HFFc6 (cell line): ENCODE measurements around the gene ATXN1. TPM values are rescaled to one million over a fixed set of nuclear protein-coding genes. Genes with fewer than 3 reads are reported as not detected.

ENCODE experiments used
- DNase-seq: peaks from one replicate; pipeline ENCODE4 v3.0.0-alpha.2; 2018
- H3K27ac Mint-ChIP-seq: 2 replicates; pipeline ENCODE4 v1.8.0; 2020; ENCODE audit warnings: mild to moderate bottlenecking, mixed read lengths
- H3K27me3 Mint-ChIP-seq: 2 replicates; pipeline ENCODE4 v1.8.0; 2021; ENCODE audit warnings: mild to moderate bottlenecking, moderate library complexity, mixed read lengths; ENCODE audit not compliant: insufficient read depth
- H3K36me3 Mint-ChIP-seq: 2 replicates; pipeline ENCODE4 v1.8.0; 2021; ENCODE audit warnings: low read depth, mixed read lengths
- H3K4me1 Mint-ChIP-seq: 2 replicates; pipeline ENCODE4 v1.8.0; 2020; ENCODE audit warnings: low read depth, mixed read lengths
- H3K4me3 Mint-ChIP-seq: 2 replicates; pipeline ENCODE4 v1.8.0; 2020; ENCODE audit warnings: mild to moderate bottlenecking, moderate library complexity, mixed read lengths
- H3K9me3 Mint-ChIP-seq: 2 replicates; pipeline ENCODE4 v1.8.0; 2020; ENCODE audit warnings: mild to moderate bottlenecking, mixed read lengths
- CTCF ChIP-seq: fragments of 200-600 bp; sonication (generic); IDR thresholded peaks from 2 replicates; pipeline ENCODE4 v1.5.0; 2021; ENCODE audit warnings: antibody characterized with exemption, mild to moderate bottlenecking
- total RNA-seq, 6 experiments: library from RNA; stranded (reverse); fragmentation: NEBNext Ultra II Directional; extraction: Animal tissue kit (Norgen Biotek cat#: 25700); gene quantifications; 2 replicates in 1 of 6; 3 replicates in 5 of 6; pipeline ENCODE4 v1.2.3, GENCODE V29; 2021

Gene ATXN1
- total RNA-seq, 6 experiments from 2014 or later = 28.2 to 41.5 (median 30.5) TPM

- H3K4me1 Mint-ChIP-seq = no peaks in the 10 kb centered on the region
- H3K27me3 Mint-ChIP-seq = peaks cover 6% of the 10 kb centered on the region
- H3K27ac Mint-ChIP-seq = no peak overlapping the region
- H3K4me3 Mint-ChIP-seq = no peak overlapping the region
- H3K9me3 Mint-ChIP-seq = no peaks in the 10 kb centered on the region
- TF ChIP-seq CTCF = no peak
- no peaks in the 10 kb centered on the region for H3K36me3 Mint-ChIP-seq
- no peak for DNase-seq
Observed at GRCh38 chr6:16288163-16288562, 473.1 kb downstream of the ATXN1 start.

- TF ChIP-seq CTCF = peak; percentile 88
- Mint-ChIP-seq H3K9me3 (no peaks in the 10 kb centered on the region), H3K27me3 (peaks cover 6% of the 10 kb centered on the region), H3K36me3 (no peaks in the 10 kb centered on the region), H3K4me1 (no peaks in the 10 kb centered on the region), H3K4me3 (no peak overlapping the region), H3K27ac (no peak overlapping the region)
- no peak for DNase-seq
Observed at GRCh38 chr6:16286151-16286522, 475.1 kb downstream of the ATXN1 start.

GRCh38 chr6:16285467-16286150, 475.7 kb downstream of the ATXN1 start:
- DNase-seq = no peak
- Mint-ChIP-seq H3K27ac (no peak overlapping the region), H3K9me3 (no peaks in the 10 kb centered on the region), H3K4me1 (no peaks in the 10 kb centered on the region), H3K4me3 (no peak overlapping the region), H3K27me3 (peaks cover 6% of the 10 kb centered on the region), H3K36me3 (no peaks in the 10 kb centered on the region)
- no peak for TF ChIP-seq CTCF

GRCh38 chr6:16284472-16284871, 476.8 kb downstream of the ATXN1 start:
- TF ChIP-seq CTCF = peak; percentile 7; the same call in 1 of the 2 replicates
- Mint-ChIP-seq H3K36me3 (no peaks in the 10 kb centered on the region; the same call in 1 of the 2 replicates), H3K27me3 (peaks cover 11% of the 10 kb centered on the region), H3K4me3 (no peak overlapping the region), H3K9me3 (no peaks in the 10 kb centered on the region), H3K4me1 (no peaks in the 10 kb centered on the region), H3K27ac (no peak overlapping the region)
- no peak for DNase-seq

GRCh38 chr6:16282370-16282769, 478.9 kb downstream of the ATXN1 start:
- no peak for DNase-seq
- Mint-ChIP-seq H3K27ac (no peak overlapping the region), H3K4me3 (no peak overlapping the region), H3K9me3 (no peaks in the 10 kb centered on the region), H3K27me3 (peaks cover 15% of the 10 kb centered on the region), H3K36me3 (no peaks in the 10 kb centered on the region; the same call in 1 of the 2 replicates), H3K4me1 (peaks cover 12% of the 10 kb centered on the region)
- no peak for TF ChIP-seq CTCF
